Kidney (tissue), 14 donors: Measurements from ENCODE around the gene CORO2B. TPM values are rescaled to one million over a fixed set of nuclear protein-coding genes. Genes with fewer than 3 reads are reported as not detected.

Source experiments
- DNase-seq, 5 donors: peaks; one replicate each; pipeline ENCODE4 v3.0.0-alpha.2; 2013 to 2020
- FAIRE-seq: peaks from 2 replicates; lab custom pipeline; 2012; peaks lifted over from hg19 to GRCh38; lab: Jason Lieb, UNC
- H3K27ac ChIP-seq, 2 donors: one replicate each; pipeline ENCODE4 v1.7.0; 2013; ENCODE audit warnings: low read depth in 2 of 2, low read length in 2 of 2, inconsistent platforms in 1 of 2
- H3K27me3 ChIP-seq: one replicate; pipeline ENCODE4 v1.7.1; 2013; ENCODE audit warnings: low read length, inconsistent platforms; ENCODE audit not compliant: control insufficient read depth, insufficient read depth
- H3K36me3 ChIP-seq, 3 donors: one replicate each; pipeline versions ENCODE4 v1.7.0 to v1.7.1; 2013; ENCODE audit warnings: low read length in 3 of 3, control low read depth in 1 of 3, inconsistent platforms in 1 of 3; ENCODE audit not compliant: insufficient read depth in 3 of 3, control insufficient read depth in 2 of 3
- H3K4me1 ChIP-seq, 3 donors: one replicate each; pipeline versions ENCODE4 v1.7.0 to v1.7.1; 2013; ENCODE audit warnings: low read length in 3 of 3, inconsistent platforms in 1 of 3, low read depth in 1 of 3; ENCODE audit not compliant: control insufficient read depth in 2 of 3, insufficient read depth in 2 of 3
- H3K4me3 ChIP-seq, 3 donors: one replicate each; pipeline versions ENCODE4 v1.7.0 to v1.8.1; 2013; ENCODE audit warnings: low read length in 3 of 3, control low read depth in 1 of 3, inconsistent platforms in 1 of 3
- H3K9ac ChIP-seq, 3 donors: one replicate each; pipeline versions ENCODE4 v1.7.0 to v1.7.1; 2013; ENCODE audit warnings: low read length in 3 of 3, control low read depth in 1 of 3, inconsistent platforms in 1 of 3
- H3K9me3 ChIP-seq, 3 donors: one replicate each; pipeline versions ENCODE4 v1.7.0 to v1.7.1; 2013; ENCODE audit warnings: low read length in 3 of 3, control low read depth in 1 of 3, inconsistent platforms in 1 of 3; ENCODE audit not compliant: control insufficient read depth in 2 of 3, insufficient read depth in 1 of 3
- CTCF ChIP-seq: IDR thresholded peaks from 3 replicates; pipeline ENCODE4 v1.5.1; 2012; ENCODE audit warnings: mild to moderate bottlenecking, moderate library complexity, borderline replicate concordance; ENCODE audit not compliant: insufficient read depth; ENCODE audit errors: extremely low read depth
- intact Hi-C: fragments of 100-400 bp; cut with DNase I; formaldehyde crosslinking; loops from one replicate; pipeline ENCODE4 v1.11.1; 2022
- polyA plus RNA-seq: library from polyadenylated mRNA; stranded (reverse); fragments of 350-450 nt; fragmentation: Illumina TruSeq; extraction: RNeasy Lipid Tissue Mini Kit (QIAGEN cat#74804); gene quantifications from one replicate; pipeline ENCODE4 v1.2.3, GENCODE V29; 2014; ENCODE audit warnings: low read depth, low replicate concordance; ENCODE audit not compliant: insufficient read depth
- total RNA-seq: library from RNA; stranded (reverse); fragmentation: NEBNext Ultra II Directional; extraction: Animal tissue kit (Norgen Biotek cat#: 25700); gene quantifications from one replicate; pipeline ENCODE4 v1.2.1, GENCODE V29; 2021
- donor health status: control.
- donor health status: control.
- donor health status: control.
- donor health status: control.
- donor health status: control.
- donor health status: DM: yes; HTN: yes; CAD: no.
- donor health status: Normal renal cell carcinoma (clear cell type).

Gene CORO2B
- total and polyA plus RNA-seq, 2 donors from 2014 or later, result 7.9 to 9.0 TPM

DNA sequence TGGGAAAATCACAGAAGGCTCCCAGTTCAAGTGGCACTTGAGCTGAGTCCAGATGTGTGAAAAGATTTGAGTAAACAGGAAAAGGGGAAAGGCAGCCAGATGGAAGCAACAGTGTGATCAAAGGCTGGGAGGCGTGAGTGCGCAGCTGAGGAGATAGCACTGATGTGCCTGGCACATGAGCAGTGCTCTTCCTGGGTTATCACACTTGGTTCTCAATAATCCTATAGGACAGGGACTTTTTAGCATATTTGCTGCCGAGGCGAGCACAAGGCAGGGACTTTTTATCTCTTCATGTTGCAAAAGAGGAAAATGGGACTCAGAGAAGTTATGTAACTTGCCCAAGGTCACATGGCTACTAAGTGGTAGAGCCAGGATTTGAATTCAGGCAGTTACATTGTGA lies 39.6 kb downstream of the CORO2B start:
- no peak for FAIRE-seq
- H3K36me3 ChIP-seq, result no peaks in the 10 kb centered on the region
- no peaks in the 10 kb centered on the region for H3K9me3 ChIP-seq
- no peak for DNase-seq
- H3K27ac ChIP-seq, result no peak overlapping the region
- H3K4me1 ChIP-seq, result peaks cover 0 to 13% (median 6%) of the 10 kb centered on the region in 3 donors
- intact Hi-C loops, result no loop called here
- H3K27me3 ChIP-seq, result no peaks in the 10 kb centered on the region
- H3K9ac ChIP-seq, result no peak overlapping the region
- no peak for TF ChIP-seq CTCF
- H3K4me3 ChIP-seq, result no peak overlapping the region

DNA sequence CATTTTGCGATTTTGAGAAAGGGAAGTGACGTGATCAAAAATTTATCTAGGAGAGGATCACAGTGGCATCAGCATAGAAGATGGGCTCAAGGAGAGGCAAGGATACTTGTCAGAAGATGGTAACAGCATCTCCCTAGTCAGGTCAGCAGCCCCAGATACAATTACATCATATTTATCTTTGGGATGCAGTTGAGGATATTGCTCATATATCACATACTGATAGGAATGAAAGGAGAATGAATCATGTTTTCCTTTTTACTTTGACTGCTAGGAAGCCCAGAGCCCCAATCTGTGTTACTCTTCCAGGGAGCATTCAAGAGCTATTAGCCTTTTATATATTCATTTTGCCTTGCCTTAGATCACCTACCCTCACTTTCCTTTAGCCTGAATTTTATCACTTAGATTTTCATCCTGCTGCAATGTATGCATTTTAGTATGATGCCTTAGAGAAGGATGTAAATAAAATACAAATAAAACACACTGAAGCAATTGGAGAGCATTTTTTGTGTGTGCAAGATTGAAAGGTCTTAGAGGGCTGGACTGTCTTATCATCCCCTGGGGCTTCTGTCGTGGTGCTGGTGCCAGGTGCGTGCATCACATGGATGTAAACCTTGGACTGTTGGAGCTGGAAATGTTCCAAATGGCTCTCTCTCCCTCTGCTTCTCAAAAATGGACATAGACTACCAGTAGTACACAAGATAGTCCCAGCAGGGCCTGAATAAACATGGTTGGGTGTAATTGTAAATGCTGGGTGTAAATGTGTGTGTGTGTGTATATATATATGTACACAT lies 40.3 kb downstream of the CORO2B start:
- DNase-seq (no peak), FAIRE-seq (no peak)
- Histone ChIP-seq H3K27ac (no peak overlapping the region), H3K27me3 (no peaks in the 10 kb centered on the region), H3K9ac (no peak overlapping the region), H3K36me3 (no peaks in the 10 kb centered on the region), H3K9me3 (no peaks in the 10 kb centered on the region), H3K4me3 (no peak overlapping the region), H3K4me1 (peaks cover 0 to 13% (median 6%) of the 10 kb centered on the region in 3 donors)
- TF ChIP-seq CTCF, result no peak
- intact Hi-C loops, result no loop called here

GRCh38 chr15:68620721-68621527 lies 42.1 kb downstream of the CORO2B start:
- H3K36me3 ChIP-seq, result no peaks in the 10 kb centered on the region
- H3K4me3 ChIP-seq, result no peak overlapping the region
- H3K9me3 ChIP-seq, result no peaks in the 10 kb centered on the region
- peak in 3 of 5 donors; percentile 35 to 94 (median 78) for DNase-seq
- no peak for FAIRE-seq
- no peaks in the 10 kb centered on the region for H3K27me3 ChIP-seq
- H3K9ac ChIP-seq, result no peak overlapping the region
- H3K4me1 ChIP-seq, result peaks cover 0 to 7% (median 4%) of the 10 kb centered on the region in 3 donors
- H3K27ac ChIP-seq, result no peak overlapping the region
- intact Hi-C loops, result no loop called here
- TF ChIP-seq CTCF, result no peak
